NOMO-1 (cell line): Measurements from ENCODE around the gene KLRF1.
A peak's percentile ranks its signal among the peaks of the same experiment; 100 is the strongest.

ENCODE experiments used
- DNase-seq, 2 experiments: peaks; one replicate each; lab custom pipeline; 2025; ENCODE audit not compliant: unreplicated experiment in 2 of 2; lab: John Stamatoyannopoulos, UW

KLRF1 gene, protein sequence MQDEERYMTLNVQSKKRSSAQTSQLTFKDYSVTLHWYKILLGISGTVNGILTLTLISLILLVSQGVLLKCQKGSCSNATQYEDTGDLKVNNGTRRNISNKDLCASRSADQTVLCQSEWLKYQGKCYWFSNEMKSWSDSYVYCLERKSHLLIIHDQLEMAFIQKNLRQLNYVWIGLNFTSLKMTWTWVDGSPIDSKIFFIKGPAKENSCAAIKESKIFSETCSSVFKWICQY

DNA sequence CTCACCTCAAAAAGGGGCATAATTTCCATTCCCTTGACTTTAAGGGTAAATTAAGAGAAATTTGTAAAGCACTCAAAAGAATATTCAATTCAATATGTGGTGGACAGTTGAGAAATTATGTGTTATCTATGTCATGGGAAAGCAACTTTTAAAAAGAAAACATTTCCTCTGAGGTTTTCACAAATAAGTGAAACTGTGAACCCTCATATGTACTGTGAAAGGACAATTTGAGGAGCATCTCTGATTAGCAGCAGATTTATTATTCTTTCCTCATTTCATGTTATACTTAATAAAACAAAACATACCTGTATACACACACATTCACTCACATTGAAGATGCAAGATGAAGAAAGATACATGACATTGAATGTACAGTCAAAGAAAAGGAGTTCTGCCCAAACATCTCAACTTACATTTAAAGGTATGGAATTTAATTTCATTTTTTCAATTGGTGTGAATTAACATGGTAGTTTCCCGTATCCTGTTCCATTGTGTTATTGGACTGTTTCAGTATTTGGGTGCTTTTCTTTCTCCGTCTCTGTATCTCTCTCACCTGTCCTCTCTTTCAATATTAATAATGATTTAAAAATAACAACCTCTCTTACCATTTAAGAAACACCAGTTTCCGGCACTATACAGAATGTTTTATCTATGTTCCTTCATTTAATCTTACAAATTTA is at the start of gene KLRF1:
TSS of gene KLRF1 (plus strand) at position 273 of the 680 bp plus-strand sequence. CDS start at position 337, 64 bp downstream.
- no peak for DNase-seq

DNA sequence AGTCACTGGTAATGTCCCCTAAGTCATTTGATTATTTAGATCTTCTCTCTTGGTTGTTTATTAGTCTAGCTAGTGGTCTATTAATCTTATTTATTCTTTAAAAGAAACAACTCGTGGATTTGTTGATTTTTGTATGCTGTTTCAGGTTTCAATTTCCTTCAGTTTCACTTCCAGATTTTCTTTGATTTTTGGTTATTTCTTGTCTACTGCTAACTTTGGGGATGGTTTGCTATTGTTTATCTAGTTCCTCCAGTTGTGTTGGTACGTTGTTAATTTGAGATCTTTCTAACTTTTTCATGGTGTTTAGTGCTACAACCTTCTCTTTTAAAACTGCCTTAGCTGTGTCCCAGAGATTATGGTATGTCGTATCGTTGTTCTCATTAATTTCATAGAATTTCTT is 48.1 kb upstream of the KLRF1 start:
- DNase-seq, result peak in 1 of 2 experiments; percentile 48

DNA sequence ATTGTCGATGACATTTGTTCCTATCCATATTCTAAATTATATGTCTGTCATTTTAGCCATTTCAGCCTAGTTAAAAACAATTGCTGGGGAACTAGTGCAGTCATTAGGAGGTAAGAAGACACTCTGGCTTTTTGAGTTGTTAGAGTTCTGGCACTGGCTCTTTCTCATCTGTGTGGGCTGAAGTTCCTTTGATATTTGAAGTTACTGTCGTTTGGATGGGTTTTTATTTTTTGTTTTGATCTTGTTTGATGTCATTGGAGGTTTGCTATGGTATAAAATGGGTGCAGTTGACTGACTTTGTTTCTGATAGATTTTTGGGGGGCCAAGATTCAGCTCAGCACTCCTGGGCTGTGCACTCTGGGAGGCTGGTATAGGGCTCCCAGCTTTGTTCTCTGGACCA is 45.9 kb upstream of the KLRF1 start:
- no peak for DNase-seq

DNA sequence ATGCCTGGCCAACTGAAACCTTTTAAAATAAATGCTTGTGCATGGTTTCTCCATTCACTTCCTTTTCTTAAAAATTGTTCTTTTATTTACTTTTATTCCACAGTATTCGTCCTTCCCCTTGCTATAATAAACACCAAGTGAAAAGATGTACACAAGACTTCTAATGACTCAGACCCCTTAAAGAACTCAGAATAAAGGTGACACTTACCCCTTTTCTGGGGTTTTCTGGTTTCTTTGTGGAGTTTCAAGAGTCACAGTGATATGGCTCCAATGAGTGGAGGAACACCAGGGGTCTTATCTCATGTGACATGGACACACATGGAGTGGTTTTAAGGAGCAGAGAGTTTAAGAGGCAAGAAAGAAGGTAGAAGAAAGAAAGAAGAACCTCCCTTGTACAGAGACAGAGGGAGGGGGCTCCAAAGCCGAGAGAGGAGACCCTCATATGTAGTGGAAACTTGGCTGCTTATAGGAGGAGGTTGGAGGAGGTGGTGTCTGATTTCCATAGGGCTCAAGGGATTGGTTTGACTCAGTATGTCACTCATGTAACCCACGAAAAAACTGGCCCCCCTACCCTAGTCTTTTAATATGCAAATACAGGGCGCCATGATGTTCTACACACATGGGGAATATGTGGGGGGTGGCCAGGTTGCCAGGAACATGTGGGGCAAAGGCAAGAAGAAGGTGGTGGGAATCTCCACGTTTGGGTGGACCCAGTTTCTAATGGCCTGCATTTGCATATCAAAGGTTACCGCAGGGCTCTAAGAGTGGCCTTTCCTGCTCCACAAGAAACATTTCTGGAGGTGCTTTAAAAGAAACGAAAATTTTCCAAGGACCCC is 44.5 kb upstream of the KLRF1 start:
- no peak for DNase-seq

DNA sequence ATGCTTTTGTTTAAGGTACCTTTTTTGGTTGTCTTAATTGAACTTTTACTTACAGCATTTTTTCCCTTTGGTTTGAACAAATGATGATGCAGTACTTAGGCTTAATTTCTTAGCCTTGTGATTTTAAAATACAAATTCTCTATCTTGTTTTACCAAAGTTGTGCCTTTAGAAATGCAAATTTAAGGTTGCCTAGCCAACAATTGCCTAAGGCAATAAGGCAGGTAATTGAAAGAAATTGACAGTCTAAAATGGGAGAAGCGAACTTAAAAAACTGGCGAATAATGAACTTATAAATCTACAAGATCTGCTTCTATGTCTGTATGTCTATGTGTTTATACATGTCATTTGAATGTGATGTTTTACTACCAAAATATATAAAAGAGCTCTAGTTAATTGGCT is 43.0 kb upstream of the KLRF1 start:
- DNase-seq, result no peak

DNA sequence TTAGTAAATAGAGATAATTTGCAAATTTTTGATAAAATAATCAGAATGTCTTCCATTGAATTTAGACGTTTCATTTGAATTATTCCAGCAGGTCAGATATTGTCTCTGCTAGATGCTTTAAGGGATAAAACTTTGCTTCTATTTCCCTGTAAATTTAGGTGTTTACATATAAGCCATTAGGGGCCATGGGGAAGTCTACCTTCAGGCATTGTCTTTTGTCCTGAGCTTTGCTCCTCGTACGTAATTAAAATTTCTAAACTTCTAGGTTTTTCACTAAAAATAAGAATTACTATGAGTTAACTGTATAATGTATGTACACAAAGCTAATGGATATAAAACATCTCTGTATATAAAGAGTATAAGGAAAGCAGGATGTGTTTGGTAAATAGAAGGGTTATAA is 42.5 kb upstream of the KLRF1 start:
- no peak for DNase-seq

DNA sequence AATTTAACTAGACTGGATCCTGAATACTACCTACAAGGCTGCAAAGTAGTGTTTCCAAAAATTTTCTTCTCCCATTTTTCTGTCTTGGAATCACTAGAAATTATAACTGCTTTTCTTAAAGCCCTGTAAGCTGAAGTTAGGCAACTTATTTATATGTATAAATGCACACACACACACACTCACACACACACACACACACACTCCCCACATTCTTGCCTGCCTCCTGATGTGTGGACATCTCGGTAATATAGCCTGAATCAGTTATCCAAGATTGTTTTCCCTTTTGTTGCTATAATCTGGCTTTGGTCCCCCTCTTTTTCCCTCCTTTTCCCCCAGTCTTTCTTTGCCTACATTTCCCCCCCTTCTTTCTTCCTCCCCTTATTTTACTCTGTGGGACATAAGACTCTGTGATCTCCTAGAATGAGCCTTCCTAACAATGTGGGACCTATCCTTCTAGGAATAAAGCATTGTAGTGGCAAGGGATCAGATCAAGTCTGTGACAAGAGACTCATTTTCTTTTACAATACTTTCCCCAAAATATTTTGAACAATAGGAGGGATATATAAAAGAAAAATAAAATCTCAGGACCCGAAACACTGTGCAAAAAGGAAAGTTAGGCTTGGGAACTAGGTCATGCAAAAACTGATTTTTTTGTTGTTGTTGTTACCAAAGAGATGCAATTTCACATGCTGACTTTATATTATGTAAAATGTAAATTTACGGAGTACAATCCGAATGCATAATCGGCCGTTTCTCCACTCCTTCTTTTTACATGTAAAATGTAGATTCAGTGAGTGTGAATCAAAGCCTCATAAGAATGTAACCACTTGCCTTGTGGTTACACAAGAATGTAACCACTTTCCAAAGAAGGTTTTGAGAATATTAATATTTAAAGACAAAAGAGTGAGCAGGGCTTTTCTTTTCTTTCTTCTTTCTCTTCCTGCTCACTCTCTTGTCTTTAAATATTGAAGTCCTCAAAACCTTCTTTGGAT is 40.3 kb upstream of the KLRF1 start:
- DNase-seq, result peak in 1 of 2 experiments; percentile 43

DNA sequence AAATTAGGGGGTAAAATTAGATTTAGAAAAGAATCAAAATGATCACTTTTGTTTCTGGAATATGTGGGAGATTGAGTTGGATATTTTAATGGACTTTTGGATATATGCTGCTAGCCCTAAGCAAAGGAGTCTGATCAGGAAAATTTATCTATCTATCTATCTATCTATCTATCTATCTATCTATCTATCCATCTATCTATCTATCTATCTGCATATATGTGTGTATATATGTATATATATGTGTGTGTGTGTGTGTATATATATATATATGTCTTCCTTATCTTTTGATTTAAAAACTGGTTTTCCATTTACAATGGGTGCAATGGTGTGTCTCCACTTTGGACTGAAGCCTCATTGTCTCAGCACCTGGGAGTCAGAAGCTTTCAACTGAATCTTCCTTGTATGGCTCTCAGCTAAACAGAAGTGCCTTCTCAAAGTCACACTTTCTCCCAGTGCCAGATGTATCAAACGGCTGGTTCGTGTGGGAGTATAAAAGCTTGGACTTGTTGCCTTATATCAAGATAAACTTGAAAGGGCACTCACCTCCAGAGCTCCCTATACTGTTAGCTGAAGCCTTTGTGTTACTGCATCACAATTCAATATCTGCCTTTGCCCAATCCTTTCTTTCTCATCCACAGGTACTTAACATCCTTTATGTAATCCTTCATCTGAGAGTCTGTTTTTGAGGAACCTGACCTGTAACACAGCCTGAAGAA is 34.9 kb upstream of the KLRF1 start:
- no peak for DNase-seq

DNA sequence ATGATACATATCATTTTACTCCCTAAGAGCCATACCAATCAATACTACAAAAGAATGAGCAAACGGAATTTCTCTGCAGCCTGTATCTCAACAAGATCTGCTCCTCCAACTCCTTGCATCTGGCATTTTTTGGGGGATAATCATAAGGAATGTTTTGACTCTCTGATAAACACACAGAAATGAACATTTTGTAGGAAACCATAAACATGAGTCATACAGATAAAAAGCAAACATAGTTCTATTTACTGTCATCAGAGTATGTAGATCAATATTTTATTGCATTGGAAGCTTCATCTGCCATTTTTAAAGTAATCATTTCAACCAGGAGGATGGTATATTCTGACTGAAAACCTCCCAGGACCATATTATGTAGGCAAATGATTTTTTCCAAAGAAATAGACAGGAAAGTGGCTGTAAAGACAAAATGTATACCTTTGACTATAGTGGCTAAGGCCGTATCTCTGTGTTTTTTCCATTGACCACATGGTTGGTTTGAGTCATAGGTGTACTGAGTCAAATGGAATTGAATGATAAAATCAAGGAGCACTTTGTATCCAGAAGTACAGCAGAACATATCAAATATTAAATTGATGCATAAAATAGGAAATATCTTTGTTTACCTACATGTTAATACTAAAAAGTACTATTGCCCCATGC is 34.2 kb upstream of the KLRF1 start:
- no peak for DNase-seq

DNA sequence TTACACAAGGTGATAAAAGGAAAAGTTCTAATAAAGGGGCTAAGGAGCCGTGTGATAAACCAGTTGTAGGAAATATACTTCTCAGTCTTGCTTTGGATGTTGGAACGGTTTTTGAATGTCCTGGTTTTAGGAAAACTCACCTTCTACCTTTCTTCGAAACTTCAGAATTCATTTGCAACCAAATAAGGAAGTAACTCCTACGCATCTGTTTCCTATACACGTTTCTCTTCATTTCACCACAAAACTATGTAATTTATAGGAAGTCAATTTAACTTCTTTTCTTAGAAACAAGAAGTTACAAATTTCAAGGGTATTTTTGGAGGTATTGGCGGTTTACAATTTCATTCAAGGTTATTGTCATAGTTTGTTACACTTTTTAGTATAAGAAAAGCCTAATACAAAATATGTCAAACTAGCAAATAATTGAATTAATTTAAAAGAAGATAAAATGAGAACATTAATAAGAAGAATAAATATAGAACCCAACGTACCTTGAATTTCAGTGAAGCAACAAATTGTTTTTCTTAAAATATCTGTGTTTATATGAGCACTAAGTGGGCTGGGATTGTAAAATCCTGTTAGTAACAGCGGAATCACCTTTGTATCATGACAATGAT is 33.4 kb upstream of the KLRF1 start:
- peak; percentile 89 to 96 for DNase-seq

DNA sequence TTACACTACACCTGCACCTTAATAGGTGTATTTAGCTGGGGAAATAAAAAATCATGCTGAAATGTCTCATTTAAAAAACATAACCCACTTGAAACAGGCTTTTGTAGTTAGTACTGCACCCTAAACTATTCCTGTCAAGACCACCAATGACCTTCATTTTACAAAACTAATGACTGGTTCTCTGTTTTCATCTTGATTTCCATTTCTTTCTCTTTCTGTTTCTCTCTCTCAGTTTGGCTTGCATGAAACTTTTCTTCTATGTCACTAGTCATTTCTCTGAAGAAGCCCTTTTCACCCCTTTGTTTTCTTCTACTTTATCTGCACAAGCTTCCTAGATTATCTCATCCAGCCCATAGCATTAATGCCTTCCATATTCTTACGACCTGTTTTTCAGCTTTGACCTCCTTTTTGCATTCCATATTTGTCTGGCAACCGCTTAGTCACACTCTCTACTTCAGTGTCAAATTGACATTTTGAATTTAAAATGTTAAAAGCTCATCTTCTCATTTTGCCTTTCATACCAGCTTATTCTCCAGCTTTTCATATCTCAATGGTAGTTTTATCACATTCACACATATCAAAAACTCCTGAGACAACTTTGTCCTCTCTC is 32.7 kb upstream of the KLRF1 start:
- peak in 1 of 2 experiments; percentile 43 for DNase-seq

DNA sequence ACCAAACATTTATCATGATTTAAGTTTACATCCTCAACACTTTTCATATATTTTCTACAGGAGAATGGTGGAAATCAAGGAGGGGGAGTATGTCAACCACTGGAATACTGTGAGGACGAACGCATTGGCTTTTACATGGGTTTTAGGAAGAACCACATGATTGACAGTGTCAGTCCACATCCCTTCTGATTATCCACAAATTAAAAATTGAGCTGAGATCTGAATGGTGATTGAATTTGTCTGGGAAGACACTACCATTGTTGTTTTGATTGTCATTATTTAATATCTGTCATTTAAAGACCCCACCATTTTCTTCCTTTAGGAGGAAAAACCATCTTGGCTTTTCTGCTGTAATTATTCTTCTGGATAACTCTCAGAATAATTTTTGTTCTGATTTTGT is 31.3 kb upstream of the KLRF1 start:
- no peak for DNase-seq

DNA sequence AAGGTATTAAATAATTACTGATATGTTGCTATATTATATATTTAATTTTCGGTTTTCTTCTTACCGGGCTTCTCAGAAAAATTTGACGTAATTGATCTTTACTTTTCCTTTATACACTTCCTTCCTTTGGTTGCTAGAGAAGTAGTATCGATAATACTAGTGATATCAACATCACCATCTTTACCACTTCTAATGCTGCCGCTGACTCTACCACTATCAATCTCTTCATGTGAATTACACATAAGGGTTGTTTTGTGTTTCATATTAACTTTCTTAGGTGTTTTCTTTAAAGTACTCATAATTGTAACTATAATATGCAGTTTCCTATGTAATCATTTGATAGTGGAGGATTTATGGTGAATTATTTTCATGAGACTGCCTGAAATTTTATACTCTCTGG is 30.9 kb upstream of the KLRF1 start:
- DNase-seq, result no peak

DNA sequence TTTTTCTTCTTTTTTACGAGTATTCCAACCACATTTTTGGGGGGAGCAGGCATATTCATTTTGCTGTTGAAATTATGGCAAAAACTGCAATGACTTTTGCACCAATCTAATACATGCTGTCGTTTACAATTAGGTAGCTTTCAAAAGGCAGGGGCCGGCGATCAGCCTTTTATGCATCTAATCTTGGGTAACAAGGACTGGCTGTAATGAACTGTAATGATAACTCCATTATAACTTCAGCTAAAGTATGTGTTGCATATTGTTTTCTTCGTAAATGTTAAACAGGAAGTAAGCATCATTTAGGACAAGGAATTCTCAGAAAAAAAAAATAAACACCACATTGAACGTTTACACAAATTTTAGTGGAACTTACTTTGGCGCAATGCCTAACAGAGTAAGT is 30.3 kb upstream of the KLRF1 start:
- DNase-seq, result peak in 1 of 2 experiments; percentile 47

DNA sequence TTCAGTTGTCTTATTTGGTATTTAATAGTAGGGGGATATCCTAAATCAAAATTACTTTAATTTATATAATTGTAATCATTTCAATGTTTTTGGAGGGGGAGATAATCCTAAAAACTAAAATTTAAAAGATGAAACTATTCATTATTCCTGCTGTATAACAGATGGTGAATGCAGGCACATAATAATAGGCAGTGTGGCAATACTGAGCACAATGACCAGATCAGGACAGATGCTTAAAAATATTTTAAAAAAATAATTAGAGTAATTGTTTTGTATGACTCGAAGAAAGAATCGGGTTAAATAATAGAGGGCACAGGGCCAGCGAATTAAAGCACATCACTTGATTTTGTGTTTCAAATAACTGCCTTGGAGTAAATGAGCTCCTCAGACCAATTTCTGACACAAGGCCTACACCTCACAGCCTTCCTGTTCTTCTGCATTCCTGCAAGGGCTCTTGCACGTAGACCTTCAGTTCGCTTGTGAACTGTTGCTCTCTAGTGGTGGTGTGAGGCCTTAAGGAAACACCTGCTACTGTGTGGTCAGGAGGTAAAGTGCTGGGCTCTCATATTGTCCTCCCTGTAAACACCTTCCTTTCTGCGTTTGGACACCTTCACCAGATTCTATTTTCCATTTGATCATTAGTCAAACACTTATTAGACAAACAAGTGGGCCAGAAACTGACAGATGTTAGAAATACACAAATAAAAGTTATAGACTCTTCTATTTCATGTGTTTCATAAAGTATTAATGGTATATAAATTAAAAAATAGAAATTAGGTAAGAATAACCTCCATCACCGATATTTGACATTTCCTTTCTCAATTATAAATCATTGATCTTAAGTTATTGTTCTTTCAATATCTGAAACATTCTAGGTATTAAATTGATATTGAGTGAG is 29.3 kb upstream of the KLRF1 start:
- DNase-seq, result peak; percentile 89 to 93

DNA sequence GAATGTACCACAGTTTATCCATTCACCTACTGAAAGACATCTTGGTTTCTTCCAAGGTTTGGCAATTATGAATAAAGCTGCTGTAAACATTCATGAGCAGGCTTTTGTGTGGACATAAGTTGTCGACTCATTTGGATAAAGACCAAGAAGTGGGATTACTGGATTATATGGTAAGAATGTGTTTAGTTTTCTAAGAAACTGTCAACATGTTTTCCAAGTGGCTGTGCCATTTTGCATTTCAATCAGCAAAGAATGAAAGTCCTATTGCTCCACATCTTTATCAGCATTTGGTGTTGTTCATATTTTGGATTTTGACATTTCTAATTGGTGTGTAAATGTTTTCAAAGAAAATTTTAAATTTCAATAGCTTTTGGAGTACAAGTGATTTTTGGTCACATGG is 27.3 kb upstream of the KLRF1 start:
- no peak for DNase-seq

DNA sequence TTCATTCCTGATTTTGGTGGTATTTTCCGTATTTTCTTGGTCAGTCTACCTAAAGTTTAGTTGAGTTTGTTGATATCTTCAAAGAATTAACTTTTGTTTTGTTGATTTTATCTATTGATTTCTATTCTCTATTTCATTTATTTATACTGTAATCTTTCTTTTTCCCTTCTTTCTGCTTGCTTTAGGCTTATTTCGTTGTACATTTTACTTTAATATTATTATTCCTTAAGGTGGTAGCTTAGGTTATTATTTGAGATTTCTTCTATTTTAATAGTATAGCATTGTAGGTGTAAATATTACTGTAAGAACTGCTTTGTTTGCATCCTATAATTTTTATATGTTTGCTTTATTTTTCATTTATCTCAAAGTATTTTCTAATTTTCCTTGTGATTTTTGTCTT is 21.4 kb upstream of the KLRF1 start:
- DNase-seq, result no peak

DNA sequence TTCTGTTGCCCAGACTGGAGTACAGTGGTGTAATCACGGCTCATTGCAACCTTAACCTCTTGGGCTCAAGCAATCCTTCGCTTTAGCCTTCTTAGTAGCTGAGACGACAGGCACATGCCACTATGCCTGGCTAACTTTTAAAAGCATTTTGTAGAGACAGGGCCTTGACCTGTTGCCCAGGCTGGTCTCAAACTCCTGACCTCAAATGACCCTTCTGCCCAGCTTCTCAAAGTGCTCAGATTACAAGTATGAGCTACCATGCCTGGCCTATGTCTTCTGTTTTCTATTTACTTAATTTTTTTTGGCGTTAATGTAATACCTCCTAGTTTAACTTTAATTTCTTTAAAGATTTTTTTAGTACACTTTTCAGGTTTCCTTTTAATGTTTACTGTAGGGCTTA is 20.6 kb upstream of the KLRF1 start:
- no peak for DNase-seq
